ENCODE data around the gene ECEL1.

The ECEL1 gene

DNA sequence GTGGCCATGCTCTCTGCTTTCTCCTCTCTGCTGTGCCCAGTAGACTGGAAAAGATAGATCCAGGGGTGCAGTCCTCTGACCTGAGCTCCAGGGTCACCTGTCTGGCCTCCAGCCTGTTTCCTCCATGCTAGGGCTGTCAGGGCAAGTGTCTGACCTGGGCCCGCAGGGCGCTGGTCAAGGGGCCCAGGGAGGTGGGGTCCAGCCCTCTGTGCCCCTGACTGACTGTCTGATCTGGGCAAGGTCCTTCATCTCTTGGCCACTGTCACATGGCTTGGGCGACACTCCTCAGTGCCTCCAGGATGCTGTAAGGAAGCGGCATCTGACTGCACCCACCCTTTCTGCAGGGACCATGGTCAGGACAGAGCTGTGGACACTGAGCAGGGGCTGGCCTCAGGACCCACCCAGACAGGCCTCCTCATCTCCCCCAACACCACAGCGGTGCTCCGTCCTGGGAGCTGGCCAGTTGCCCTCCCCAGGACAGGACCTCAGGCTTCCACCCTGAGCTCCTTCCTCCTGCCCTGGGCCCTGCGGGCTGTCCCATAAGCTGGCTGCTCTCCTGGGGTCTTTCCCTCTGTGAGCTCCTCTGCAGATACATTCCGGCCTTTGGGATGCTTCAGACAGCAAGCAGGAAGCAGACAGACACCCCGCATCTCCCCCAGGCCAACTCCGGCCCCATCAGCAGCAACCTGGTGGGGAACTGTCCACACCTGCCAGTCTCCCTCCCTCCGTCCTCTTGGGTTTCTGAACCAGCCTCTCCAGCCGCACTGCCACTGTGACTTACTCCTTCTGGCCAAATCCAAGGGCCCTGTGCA is 52.9 kb downstream of the ECEL1 start:
- ChIA-PET POLR2A (no interaction called here), CTCF (interaction anchor here (0.6 to 1.8 kb wide), 9 partner anchors 13 to 631 kb away, joined by 3 to 4 read pairs (median 3); partner anchors contain the start of gene NPPC)
- Histone ChIP-seq H3K4me1 (ENCODE audit: control insufficient read depth, insufficient read depth, low read length) (no peaks in the 10 kb centered on the region), H3K36me3 (ENCODE audit: control insufficient read depth in 2 of 2, insufficient read depth in 1 of 2, low read length in 2 of 2) (no peaks in the 10 kb centered on the region), H3K27ac (ENCODE audit: extremely low read depth, low read depth, low read length) (0 out of 2 replicates have a peak overlapping the region, but pooled peaks have one; percentile 4), H3K9me3 (ENCODE audit: control insufficient read depth, insufficient read depth, low read depth, low read length) (no peaks in the 10 kb centered on the region), H3K4me3 (ENCODE audit: low read depth, low read length) (no peak overlapping the region)
- TF ChIP-seq SCRT1 (tag by site-specific recombination; IDR thresholded peaks at IDR 0.05; ENCODE audit: borderline replicate concordance) (no peak), ZNF140 (tag by site-specific recombination; IDR thresholded peaks at IDR 0.05) (no peak), ZNF280D (tag by site-specific recombination; IDR thresholded peaks at IDR 0.05) (no peak), ZNF785 (tag by site-specific recombination; IDR thresholded peaks at IDR 0.05) (no peak)
- TF ChIP-seq, protein P1, sequence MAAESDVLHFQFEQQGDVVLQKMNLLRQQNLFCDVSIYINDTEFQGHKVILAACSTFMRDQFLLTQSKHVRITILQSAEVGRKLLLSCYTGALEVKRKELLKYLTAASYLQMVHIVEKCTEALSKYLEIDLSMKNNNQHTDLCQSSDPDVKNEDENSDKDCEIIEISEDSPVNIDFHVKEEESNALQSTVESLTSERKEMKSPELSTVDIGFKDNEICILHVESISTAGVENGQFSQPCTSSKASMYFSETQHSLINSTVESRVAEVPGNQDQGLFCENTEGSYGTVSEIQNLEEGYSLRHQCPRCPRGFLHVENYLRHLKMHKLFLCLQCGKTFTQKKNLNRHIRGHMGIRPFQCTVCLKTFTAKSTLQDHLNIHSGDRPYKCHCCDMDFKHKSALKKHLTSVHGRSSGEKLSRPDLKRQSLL (tag by site-specific recombination; IDR thresholded peaks at IDR 0.05), result no peak

GRCh38 chr2:232434091-232434490 is 53.5 kb downstream of the ECEL1 start:
- Histone ChIP-seq H3K4me3 (ENCODE audit: low read depth, low read length) (no peak overlapping the region), H3K4me1 (ENCODE audit: control insufficient read depth, insufficient read depth, low read length) (no peaks in the 10 kb centered on the region), H3K9me3 (ENCODE audit: control insufficient read depth, insufficient read depth, low read depth, low read length) (no peaks in the 10 kb centered on the region), H3K27ac (ENCODE audit: extremely low read depth, low read depth, low read length) (no peak overlapping the region), H3K36me3 (ENCODE audit: control insufficient read depth in 2 of 2, insufficient read depth in 1 of 2, low read length in 2 of 2) (no peaks in the 10 kb centered on the region)
- no peak for TF ChIP-seq ZNF501 (tag by site-specific recombination; IDR thresholded peaks at IDR 0.05)
- TF ChIP-seq HIC1 (tag by site-specific recombination; IDR thresholded peaks at IDR 0.05), result no peak
- TF ChIP-seq ZNF654 (tag by site-specific recombination; IDR thresholded peaks at IDR 0.05; ENCODE audit: low read depth), result no peak
- TF ChIP-seq ZEB2 (tag by site-specific recombination; IDR thresholded peaks at IDR 0.05), result no peak
- no peak for TF ChIP-seq PRDM1 (tag by site-specific recombination; IDR thresholded peaks at IDR 0.05)
- no peak for TF ChIP-seq HOXC10 (CRISPR knock-in tag; IDR thresholded peaks at IDR 0.05)
- TF ChIP-seq ZNF10 (tag by site-specific recombination; IDR thresholded peaks at IDR 0.05), result no peak
- TF ChIP-seq OVOL3 (tag by site-specific recombination; IDR thresholded peaks at IDR 0.05), result no peak
- TF ChIP-seq ZNF830 (tag by site-specific recombination; IDR thresholded peaks at IDR 0.05; ENCODE audit: low read depth), result no peak
- no peak for TF ChIP-seq ZNF747 (tag by site-specific recombination; IDR thresholded peaks at IDR 0.05)
- TF ChIP-seq ZNF24 (tag by site-specific recombination; IDR thresholded peaks at IDR 0.05), result no peak
- TF ChIP-seq ZNF366 (tag by site-specific recombination; conservative IDR thresholded peaks at IDR 0.05), result no peak
- no peak for TF ChIP-seq ZNF571 (tag by site-specific recombination; IDR thresholded peaks at IDR 0.05)
- TF ChIP-seq ZNF791 (tag by site-specific recombination; IDR thresholded peaks at IDR 0.05), result no peak
- TF ChIP-seq, protein P2, sequence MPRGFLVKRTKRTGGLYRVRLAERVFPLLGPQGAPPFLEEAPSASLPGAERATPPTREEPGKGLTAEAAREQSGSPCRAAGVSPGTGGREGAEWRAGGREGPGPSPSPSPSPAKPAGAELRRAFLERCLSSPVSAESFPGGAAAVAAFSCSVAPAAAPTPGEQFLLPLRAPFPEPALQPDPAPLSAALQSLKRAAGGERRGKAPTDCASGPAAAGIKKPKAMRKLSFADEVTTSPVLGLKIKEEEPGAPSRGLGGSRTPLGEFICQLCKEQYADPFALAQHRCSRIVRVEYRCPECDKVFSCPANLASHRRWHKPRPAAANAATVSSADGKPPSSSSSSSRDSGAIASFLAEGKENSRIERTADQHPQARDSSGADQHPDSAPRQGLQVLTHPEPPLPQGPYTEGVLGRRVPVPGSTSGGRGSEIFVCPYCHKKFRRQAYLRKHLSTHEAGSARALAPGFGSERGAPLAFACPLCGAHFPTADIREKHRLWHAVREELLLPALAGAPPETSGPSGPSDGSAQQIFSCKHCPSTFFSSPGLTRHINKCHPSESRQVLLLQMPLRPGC (tag by site-specific recombination; IDR thresholded peaks at IDR 0.05), result no peak
- TF ChIP-seq, protein P3, sequence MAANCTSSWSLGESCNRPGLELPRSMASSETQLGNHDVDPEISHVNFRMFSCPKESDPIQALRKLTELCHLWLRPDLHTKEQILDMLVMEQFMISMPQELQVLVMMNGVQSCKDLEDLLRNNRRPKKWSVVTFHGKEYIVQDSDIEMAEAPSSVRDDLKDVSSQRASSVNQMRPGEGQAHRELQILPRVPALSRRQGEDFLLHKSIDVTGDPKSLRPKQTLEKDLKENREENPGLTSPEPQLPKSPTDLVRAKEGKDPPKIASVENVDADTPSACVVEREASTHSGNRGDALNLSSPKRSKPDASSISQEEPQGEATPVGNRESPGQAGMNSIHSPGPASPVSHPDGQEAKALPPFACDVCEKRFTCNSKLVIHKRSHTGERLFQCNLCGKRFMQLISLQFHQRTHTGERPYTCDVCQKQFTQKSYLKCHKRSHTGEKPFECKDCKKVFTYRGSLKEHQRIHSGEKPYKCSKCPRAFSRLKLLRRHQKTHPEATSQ (tag by site-specific recombination; IDR thresholded peaks at IDR 0.05), result no peak
- ChIA-PET CTCF (interaction anchor here (0.6 to 1.8 kb wide), 2 partner anchors 13 to 631 kb away, joined by 4 read pairs; no protein-coding TSS in a partner anchor), POLR2A (no interaction called here)

Measured in HEK293 (cell line).